AG09309 (cell line): ENCODE measurements around the gene TEN1.

ENCODE experiments used
- DNase-seq: peaks from one replicate; pipeline ENCODE4 v3.0.0-alpha.2; 2010; ENCODE audit warnings: low read depth
- H3K4me3 ChIP-seq: 2 replicates; pipeline ENCODE4 v1.5.1; 2011; ENCODE audit warnings: mild to moderate bottlenecking, low read depth, low read length, moderate library complexity; ENCODE audit not compliant: control insufficient read depth
- CTCF ChIP-seq: IDR thresholded peaks from 2 replicates; pipeline ENCODE4 v1.5.1; 2011; ENCODE audit warnings: mild to moderate bottlenecking, low read depth, low read length, inconsistent platforms; ENCODE audit not compliant: insufficient read depth, control insufficient read depth; ENCODE audit errors: missing control alignments

Gene TEN1

GRCh38 chr17:76025294-76025693, 46.3 kb downstream of the TEN1 start:
- TF ChIP-seq CTCF, result no peak
- H3K4me3 ChIP-seq, result no peak overlapping the region
- no peak for DNase-seq

- no peak overlapping the region for H3K4me3 ChIP-seq
- TF ChIP-seq CTCF, result no peak
- no peak for DNase-seq
Measured at GRCh38 chr17:76026714-76027158, 47.7 kb downstream of the TEN1 start.

- no peak for TF ChIP-seq CTCF
- no peak for DNase-seq
- H3K4me3 ChIP-seq, result no peak within 1 kb of the TSS
Measured at GRCh38 chr17:76027159-76027839, 48.3 kb downstream of the TEN1 start, which contains the start of gene EVPL. EVPL (minus strand) TSS chr17:76027306; CDS start chr17:76027198, 108 bp downstream.

- no peak for DNase-seq
- H3K4me3 ChIP-seq, result no peak overlapping the region
- no peak for TF ChIP-seq CTCF
Measured at GRCh38 chr17:76032073-76032779, 53.2 kb downstream of the TEN1 start.

GRCh38 chr17:76032780-76033108, 53.7 kb downstream of the TEN1 start:
- DNase-seq, result no peak
- TF ChIP-seq CTCF, result no peak
- H3K4me3 ChIP-seq, result no peak overlapping the region

GRCh38 chr17:76033139-76033538, 54.1 kb downstream of the TEN1 start:
- no peak for DNase-seq
- TF ChIP-seq CTCF, result no peak
- no peak overlapping the region for H3K4me3 ChIP-seq
